HUES6 (cell line): ENCODE results near the gene KRT74.

Experiments
- H3K27ac ChIP-seq: 2 replicates; pipeline ENCODE4 v1.7.0; 2013; ENCODE audit warnings: low read depth, mild to moderate bottlenecking, low read length, inconsistent platforms
- H3K27me3 ChIP-seq: 2 replicates; pipeline ENCODE4 v1.6.1; 2013; ENCODE audit warnings: low read length; ENCODE audit not compliant: control insufficient read depth, insufficient read depth
- H3K36me3 ChIP-seq: 2 replicates; pipeline ENCODE4 v1.6.1; 2013; ENCODE audit warnings: low read length; ENCODE audit not compliant: control insufficient read depth, insufficient read depth
- H3K4me1 ChIP-seq: 2 replicates; pipeline ENCODE4 v1.6.1; 2013; ENCODE audit warnings: low read length; ENCODE audit not compliant: control insufficient read depth, insufficient read depth
- H3K4me3 ChIP-seq: 2 replicates; pipeline ENCODE4 v1.5.1; 2013; ENCODE audit warnings: low read depth, low read length
- H3K9ac ChIP-seq: one replicate; pipeline ENCODE4 v1.6.1; 2013; ENCODE audit warnings: mild to moderate bottlenecking, low read length
- H3K9me3 ChIP-seq: 2 replicates; pipeline ENCODE4 v1.6.1; 2013; ENCODE audit warnings: low read depth, low read length; ENCODE audit not compliant: control insufficient read depth, insufficient read depth

The KRT74 gene

GRCh38 chr12:52584156-52584682 lies 10.6 kb upstream of the KRT74 start:
- Histone ChIP-seq H3K36me3 (no peaks in the 10 kb centered on the region), H3K9ac (no peak overlapping the region), H3K4me1 (peaks cover 4% of the 10 kb centered on the region), H3K27ac (no peak overlapping the region), H3K9me3 (0 out of 2 replicates have a peak, but pooled peaks cover 2% of the 10 kb centered on the region), H3K4me3 (no peak overlapping the region), H3K27me3 (no peaks in the 10 kb centered on the region)

GRCh38 chr12:52582971-52583456 lies 9.4 kb upstream of the KRT74 start:
- no peaks in the 10 kb centered on the region for H3K9me3 ChIP-seq
- H3K36me3 ChIP-seq, result no peaks in the 10 kb centered on the region
- no peak overlapping the region for H3K27ac ChIP-seq
- no peak overlapping the region for H3K4me3 ChIP-seq
- no peak overlapping the region for H3K9ac ChIP-seq
- peaks cover 4% of the 10 kb centered on the region for H3K4me1 ChIP-seq
- no peaks in the 10 kb centered on the region for H3K27me3 ChIP-seq

DNA sequence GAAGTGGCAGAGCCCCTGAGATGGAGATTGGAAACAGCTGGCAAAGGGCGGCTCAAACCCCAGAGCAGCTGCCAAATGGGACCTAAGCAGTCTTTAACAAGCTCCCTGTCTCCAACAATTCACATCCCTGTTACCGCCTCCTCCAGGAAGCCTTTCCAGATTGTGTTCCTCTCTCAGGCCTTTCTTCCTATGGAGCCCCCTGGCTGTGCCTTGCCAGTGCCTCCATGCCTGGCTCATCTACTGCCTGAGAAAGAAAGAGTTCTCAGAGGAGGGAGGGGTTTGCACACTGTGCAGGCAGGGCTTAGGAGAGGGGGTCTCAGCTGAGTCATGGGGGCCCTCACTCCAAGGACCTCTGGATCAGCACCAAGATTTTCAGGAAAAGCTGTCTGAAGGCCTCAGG lies 8.8 kb upstream of the KRT74 start:
- no peak overlapping the region for H3K27ac ChIP-seq
- peaks cover 4% of the 10 kb centered on the region for H3K4me1 ChIP-seq
- no peaks in the 10 kb centered on the region for H3K27me3 ChIP-seq
- no peak overlapping the region for H3K9ac ChIP-seq
- H3K4me3 ChIP-seq, result no peak overlapping the region
- no peaks in the 10 kb centered on the region for H3K36me3 ChIP-seq
- no peaks in the 10 kb centered on the region for H3K9me3 ChIP-seq

DNA sequence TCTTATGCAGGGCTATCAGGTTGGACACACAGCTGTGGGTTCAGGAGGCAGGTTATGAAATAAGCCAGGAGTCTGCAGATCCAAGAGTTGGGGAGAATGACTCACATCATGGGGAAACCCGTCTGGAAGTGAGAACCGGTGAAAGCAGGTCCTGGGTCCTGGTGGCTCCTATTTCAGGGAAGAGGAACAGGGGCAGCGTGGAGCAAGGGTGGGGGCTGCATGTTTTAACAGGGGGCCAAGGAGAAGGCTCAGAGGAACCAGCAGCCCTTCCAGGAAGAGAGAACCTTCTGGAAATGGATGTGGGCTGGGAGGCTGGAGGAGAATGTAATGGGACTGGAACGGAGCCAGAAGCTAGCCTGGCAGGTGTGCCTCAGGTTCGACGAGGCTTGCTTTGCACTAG lies 7.8 kb upstream of the KRT74 start:
- H3K27ac ChIP-seq, result no peak overlapping the region

GRCh38 chr12:52581066-52581465 lies 7.4 kb upstream of the KRT74 start:
- Histone ChIP-seq H3K4me3 (no peak overlapping the region), H3K4me1 (peaks cover 4% of the 10 kb centered on the region), H3K27me3 (no peaks in the 10 kb centered on the region), H3K36me3 (no peaks in the 10 kb centered on the region), H3K27ac (no peak overlapping the region), H3K9ac (no peak overlapping the region), H3K9me3 (no peaks in the 10 kb centered on the region)

More for the DNA sequence above, 7.8 kb upstream of the KRT74 start:
- no peaks in the 10 kb centered on the region for H3K9me3 ChIP-seq
- no peak overlapping the region for H3K9ac ChIP-seq
- no peak overlapping the region for H3K4me3 ChIP-seq
- no peaks in the 10 kb centered on the region for H3K36me3 ChIP-seq
- no peaks in the 10 kb centered on the region for H3K27me3 ChIP-seq
- peaks cover 4% of the 10 kb centered on the region for H3K4me1 ChIP-seq

DNA sequence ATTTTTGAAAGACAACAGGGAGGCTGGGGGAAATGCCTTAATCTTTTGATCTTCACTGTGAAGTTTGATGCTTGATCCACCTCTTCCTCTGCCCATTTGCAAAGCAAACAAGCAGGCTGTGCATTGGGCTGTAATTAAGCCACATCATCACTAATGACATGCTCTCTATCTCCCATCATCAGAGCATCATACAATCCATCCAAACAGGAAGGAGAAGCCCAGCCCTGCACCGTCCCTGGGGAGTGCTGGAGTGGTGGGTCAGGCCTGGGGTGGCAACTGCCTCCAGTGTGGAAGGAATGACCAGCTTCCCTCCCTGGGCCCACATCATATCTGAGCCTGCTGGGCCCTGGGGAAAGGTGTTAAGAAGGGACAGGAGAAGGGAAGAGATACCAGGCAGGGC lies 6.9 kb upstream of the KRT74 start:
- Histone ChIP-seq H3K9me3 (no peaks in the 10 kb centered on the region), H3K9ac (no peak overlapping the region), H3K4me1 (peaks cover 4% of the 10 kb centered on the region), H3K27ac (no peak overlapping the region), H3K4me3 (no peak overlapping the region), H3K36me3 (no peaks in the 10 kb centered on the region), H3K27me3 (no peaks in the 10 kb centered on the region)

GRCh38 chr12:52579468-52580465 lies 6.1 kb upstream of the KRT74 start:
- Histone ChIP-seq H3K27ac (no peak overlapping the region), H3K27me3 (no peaks in the 10 kb centered on the region), H3K9me3 (no peaks in the 10 kb centered on the region), H3K9ac (no peak overlapping the region), H3K36me3 (no peaks in the 10 kb centered on the region), H3K4me3 (no peak overlapping the region), H3K4me1 (peaks cover 4% of the 10 kb centered on the region)

DNA sequence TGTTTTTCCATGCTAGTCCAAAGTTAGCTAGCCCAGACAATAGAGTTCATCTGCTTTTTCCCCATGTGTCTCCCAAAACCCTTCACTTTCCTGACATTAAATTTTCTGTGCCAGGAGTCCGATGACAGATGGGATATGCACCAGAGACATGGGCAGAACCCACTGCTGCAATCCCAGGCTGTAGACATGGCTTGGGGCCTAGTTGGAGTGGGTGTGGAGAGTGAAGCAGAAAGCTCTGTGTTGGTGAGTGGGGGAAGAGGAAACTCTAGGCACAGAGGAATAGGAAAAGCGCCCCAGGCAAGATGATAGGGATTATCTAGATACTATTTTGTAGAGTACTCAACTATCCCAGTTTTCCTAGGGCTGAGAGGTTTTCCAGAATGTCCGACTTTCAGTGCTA lies 4.8 kb upstream of the KRT74 start:
- Histone ChIP-seq H3K4me3 (no peak overlapping the region), H3K27ac (no peak overlapping the region), H3K36me3 (no peaks in the 10 kb centered on the region), H3K9ac (no peak overlapping the region), H3K4me1 (peaks cover 4% of the 10 kb centered on the region), H3K9me3 (no peaks in the 10 kb centered on the region), H3K27me3 (no peaks in the 10 kb centered on the region)

DNA sequence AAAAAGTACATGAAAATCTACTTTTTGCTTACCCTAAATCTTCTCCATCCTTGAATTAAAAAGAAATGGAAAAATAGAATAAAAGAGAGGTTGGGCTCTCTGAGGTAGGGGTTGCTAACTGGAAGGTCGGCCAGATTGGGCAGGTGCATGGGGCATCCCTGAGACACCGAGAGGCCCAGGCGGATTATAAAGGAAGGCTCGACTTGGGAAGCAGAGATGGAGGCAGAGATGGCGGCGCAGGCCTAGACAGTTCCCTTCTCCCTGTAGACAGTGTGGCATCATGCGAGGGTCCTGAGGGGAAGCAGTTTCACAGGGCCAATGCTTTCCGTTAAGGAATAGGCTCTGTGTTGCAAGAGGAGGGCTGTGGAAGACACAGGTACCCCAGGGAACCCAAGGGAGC lies 3.7 kb upstream of the KRT74 start:
- Histone ChIP-seq H3K27me3 (peaks cover 4% of the 10 kb centered on the region; the same call in 1 of the 2 replicates), H3K27ac (no peak overlapping the region), H3K9ac (no peak overlapping the region), H3K9me3 (no peaks in the 10 kb centered on the region), H3K4me1 (no peaks in the 10 kb centered on the region), H3K36me3 (no peaks in the 10 kb centered on the region), H3K4me3 (no peak overlapping the region)

- no peak overlapping the region for H3K27ac ChIP-seq
- no peaks in the 10 kb centered on the region for H3K36me3 ChIP-seq
- H3K27me3 ChIP-seq, result peaks cover 10% of the 10 kb centered on the region; the same call in 1 of the 2 replicates
- no peak overlapping the region for H3K4me3 ChIP-seq
- no peaks in the 10 kb centered on the region for H3K4me1 ChIP-seq
- no peak overlapping the region for H3K9ac ChIP-seq
- H3K9me3 ChIP-seq, result no peaks in the 10 kb centered on the region
Observed at GRCh38 chr12:52575948-52576347, 2.3 kb upstream of the KRT74 start.

DNA sequence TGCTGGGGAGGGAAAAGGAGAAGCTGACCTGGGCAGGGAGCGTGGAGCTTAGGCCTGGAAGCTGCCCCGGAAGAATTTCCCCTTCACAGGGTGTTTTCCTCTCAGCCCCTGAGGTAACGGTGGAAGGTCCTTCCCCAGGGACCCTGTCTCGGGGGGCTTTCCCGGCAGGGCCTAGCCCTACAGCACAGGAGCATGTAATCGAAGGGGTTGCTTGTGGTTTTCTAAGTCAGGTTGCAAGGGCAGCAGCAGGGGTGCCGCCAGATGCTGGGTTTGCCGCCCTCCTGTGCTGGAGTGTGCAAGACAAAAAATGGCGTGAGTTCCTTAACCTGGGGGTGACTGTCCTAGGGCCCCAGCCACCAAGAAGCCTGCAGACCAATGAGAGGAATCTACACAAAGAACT lies 1.6 kb upstream of the KRT74 start:
- Histone ChIP-seq H3K27ac (no peak overlapping the region), H3K36me3 (no peaks in the 10 kb centered on the region), H3K4me3 (no peak overlapping the region), H3K27me3 (peaks cover 10% of the 10 kb centered on the region; the same call in 1 of the 2 replicates), H3K9me3 (no peaks in the 10 kb centered on the region), H3K9ac (no peak overlapping the region), H3K4me1 (no peaks in the 10 kb centered on the region)
